Measurements from ENCODE around the gene TOX4.

GRCh38 chr14:21521501-21521900 is 44.5 kb downstream of the TOX4 start:
- TF ChIP-seq CTCF (IDR thresholded peaks at IDR 0.05) (no peak), EZH2 (IDR thresholded peaks at IDR 0.05) (no peak), EZH2phosphoT487 (IDR thresholded peaks at IDR 0.05) (no peak)
